HepG2 (cell line): ENCODE results near the gene GTSF1L. TPM values are rescaled to one million over a fixed set of nuclear protein-coding genes. Genes with fewer than 3 reads are reported as not detected.

Source experiments
- ATAC-seq: fragments of 200-7000 bp; cut with Tn5 transposase; 3 replicates; pipeline ENCODE4 v1.9.1; 2020; ENCODE audit warnings: mild to moderate bottlenecking, moderate library complexity
- BruUV-seq: library from RNA; stranded (reverse); fragments of 400-500 nt; replicated peaks from 2 replicates; lab custom pipeline; 2021; lab: Mats Ljungman, UMichigan
- CTCF ChIA-PET: fragments of 300-600 bp; formaldehyde crosslinking; extraction: SDS; loops from one replicate; lab custom pipeline; 2021; ENCODE audit warnings: low total read pairs, inconsistent platforms, low intra/inter-chr PET ratio; lab: Yijun Ruan, JAX
- POLR2A ChIA-PET: fragments of 350-600 bp; sonication (Branson Sonifier 250); formaldehyde crosslinking; loops from one replicate; lab custom pipeline; 2020; ENCODE audit warnings: antibody characterized with exemption, inconsistent platforms; lab: Yijun Ruan, JAX
- DNase-seq: peaks from one replicate; pipeline ENCODE4 v3.0.0-alpha.2; 2015; ENCODE audit warnings: low spot score
- FAIRE-seq: peaks from 3 replicates; lab custom pipeline; 2011; peaks lifted over from hg19 to GRCh38; lab: Jason Lieb, UNC
- H2AFZ ChIP-seq: one replicate; pipeline ENCODE4 v1.6.1; 2011; ENCODE audit warnings: low read length, inconsistent platforms
- H3K27ac ChIP-seq: fragments of 300-600 bp; 3 replicates; pipeline ENCODE4 v1.8.0; 2011; ENCODE audit warnings: mixed run types, mild to moderate bottlenecking, mixed read lengths, low read length, inconsistent platforms; ENCODE audit not compliant: insufficient read depth; ENCODE audit errors: extremely low read length
- H3K27me3 ChIP-seq, 2 experiments: fragments of 200-600 bp in 1 of 2; 2 replicates in 1 of 2; 3 replicates in 1 of 2; pipeline versions ENCODE4 v1.6.0 to v1.8.0; 2011; ENCODE audit warnings: low read length in 2 of 2, mild to moderate bottlenecking in 2 of 2, moderate library complexity in 2 of 2, inconsistent platforms in 1 of 2; ENCODE audit not compliant: insufficient read depth in 2 of 2, control insufficient read depth in 1 of 2
- H3K36me3 ChIP-seq, 2 experiments: fragments of 200-600 bp in 1 of 2; replicated peaks in 1 of 2; 2 replicates in 1 of 2; 3 replicates in 1 of 2; pipeline versions ENCODE4 v1.5.1 to v1.8.0; 2011; ENCODE audit warnings: low read length in 2 of 2, inconsistent platforms in 1 of 2; ENCODE audit not compliant: insufficient read depth in 2 of 2, control insufficient read depth in 1 of 2
- H3K4me1 ChIP-seq: 2 replicates; pipeline ENCODE4 v1.5.1; 2012; ENCODE audit warnings: low read length, inconsistent platforms; ENCODE audit not compliant: insufficient read depth
- H3K4me2 ChIP-seq: 2 replicates; pipeline ENCODE4 v1.6.0; 2011; ENCODE audit warnings: low read depth, low read length, inconsistent platforms
- H3K4me3 ChIP-seq, 3 experiments: fragments of 200-600 bp in 1 of 3; sonication (generic), shearing (Covaris generic) in 1 of 3; replicated peaks in 1 of 3; 2 replicates each; pipeline ENCODE4 v1.5.1; 2011 to 2016; ENCODE audit warnings: low read length in 3 of 3, inconsistent platforms in 2 of 3, low read depth in 2 of 3, mild to moderate bottlenecking in 2 of 3, control low read depth in 1 of 3, mixed read lengths in 1 of 3; ENCODE audit not compliant: insufficient read depth in 1 of 3
- H3K79me2 ChIP-seq: one replicate; pipeline ENCODE4 v1.6.1; 2011; ENCODE audit warnings: low read length, inconsistent platforms; ENCODE audit not compliant: insufficient read depth
- H3K9ac ChIP-seq: 2 replicates; pipeline ENCODE4 v1.6.0; 2011; ENCODE audit warnings: mild to moderate bottlenecking, low read depth, low read length, inconsistent platforms; ENCODE audit not compliant: insufficient read depth
- H3K9me3 ChIP-seq: 2 replicates; pipeline ENCODE4 v1.5.1; 2012; ENCODE audit warnings: mild to moderate bottlenecking, low read length
- H4K20me1 ChIP-seq: 2 replicates; pipeline ENCODE4 v1.6.0; 2011; ENCODE audit warnings: inconsistent platforms, mild to moderate bottlenecking, low read length, moderate library complexity; ENCODE audit not compliant: insufficient read depth
- CEBPG ChIP-seq: IDR thresholded peaks from 2 replicates; pipeline ENCODE4 v1.6.1; 2016
- DNMT1 ChIP-seq: sonication (generic); formaldehyde crosslinking; IDR thresholded peaks from 2 replicates; pipeline ENCODE4 v1.5.1; 2020; ENCODE audit warnings: mild to moderate bottlenecking, missing genetic modification reagents
- EED ChIP-seq: sonication (generic); formaldehyde crosslinking; IDR thresholded peaks from 2 replicates; pipeline ENCODE4 v1.5.0; 2020; ENCODE audit warnings: mild to moderate bottlenecking, missing genetic modification reagents
- SETDB1 ChIP-seq: sonication (generic); formaldehyde crosslinking; IDR thresholded peaks from 2 replicates; pipeline ENCODE4 v1.5.1; 2020; ENCODE audit warnings: missing genetic modification reagents, mild to moderate bottlenecking, borderline replicate concordance
- ZNF460 ChIP-seq: sonication (generic); formaldehyde crosslinking; IDR thresholded peaks from 2 replicates; pipeline ENCODE4 v1.5.1; 2020; ENCODE audit warnings: missing genetic modification reagents, mild to moderate bottlenecking, borderline replicate concordance
- WGBS: methylation state at CpG from one replicate; pipeline ENCODE4 v1.1.6; 2017; ENCODE audit warnings: low lambda C conversion rate; 5-methylcytosine and 5-hydroxymethylcytosine counted together
- in situ Hi-C: cut with HindIII; loops from 2 replicates; pipeline ENCODE4 v1.10.0; 2017; ENCODE audit warnings: low pct_unique_long_range_greater_than_20kb; ENCODE audit not compliant: extremely low pct_ligation_motif_present
- intact Hi-C: fragments of 100-400 bp; cut with micrococcal nuclease; formaldehyde crosslinking; loops from one replicate; pipeline ENCODE4 v1.10.0; 2022; ENCODE audit not compliant: unreplicated experiment
- polyA plus RNA-seq, 8 experiments: library from polyadenylated mRNA; depleted of rRNA in 3 of 8; stranded (reverse) in 7 of 8; unstranded in 1 of 8; fragments of >200 nt; fragmentation: Illumina TruSeq in 4 of 8; extraction: Trizol in 4 of 8; gene quantifications; 2 replicates each; pipeline versions ENCODE4 v1.2.1 to v1.2.3, GENCODE V29; 2011 to 2016; ENCODE audit warnings: low read depth in 4 of 8, missing spikeins in 1 of 8, mixed read lengths in 1 of 8; ENCODE audit not compliant: insufficient read depth in 1 of 8
- total RNA-seq, 5 experiments: library from RNA; depleted of rRNA; stranded (reverse); fragments of >200 nt; fragmentation: Illumina TruSeq; extraction: Trizol; gene quantifications; 2 replicates each; pipeline ENCODE4 v1.2.3, GENCODE V29; 2016; ENCODE audit warnings: low read depth in 1 of 5
- TF ChIP-seq, protein P1 (sequence below): sonication (generic); formaldehyde crosslinking; IDR thresholded peaks from 2 replicates; pipeline ENCODE4 v1.5.1; 2020; ENCODE audit warnings: mild to moderate bottlenecking, moderate library complexity, missing genetic modification reagents

GTSF1L gene
- total and polyA plus RNA-seq, 2 of the 13 experiments (the other 11 are each of a cell fraction or from before 2014, with no cell fraction given): not detected

DNA sequence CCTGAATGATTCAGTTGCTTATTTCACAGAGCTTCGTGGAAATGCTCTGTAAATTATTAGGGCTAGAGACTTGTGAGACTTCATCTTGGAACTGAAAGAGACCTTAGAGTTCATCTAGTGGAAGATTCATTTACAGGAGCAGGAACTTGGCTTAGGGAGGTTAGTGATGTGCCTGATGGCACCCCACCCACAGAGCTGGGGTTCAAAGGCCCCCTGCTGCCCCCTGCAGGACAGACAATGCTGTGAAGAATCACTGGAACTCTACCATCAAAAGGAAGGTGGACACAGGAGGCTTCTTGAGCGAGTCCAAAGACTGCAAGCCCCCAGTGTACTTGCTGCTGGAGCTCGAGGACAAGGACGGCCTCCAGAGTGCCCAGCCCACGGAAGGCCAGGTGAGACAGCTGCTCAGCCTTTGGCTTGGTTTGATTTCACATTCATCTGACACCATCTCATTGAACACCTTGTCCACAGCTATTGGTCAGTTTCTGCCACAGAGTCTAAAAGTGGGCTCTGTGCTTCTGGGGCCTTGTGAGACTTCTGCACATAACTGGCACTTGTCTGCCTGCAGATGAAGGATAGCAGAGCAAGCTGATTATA lies 34.8 kb downstream of the GTSF1L start (continued):
- TF ChIP-seq ZNF460 (CRISPR knock-in tag): no peak
- TF ChIP-seq, all 625 proteins: peak for 54

DNA sequence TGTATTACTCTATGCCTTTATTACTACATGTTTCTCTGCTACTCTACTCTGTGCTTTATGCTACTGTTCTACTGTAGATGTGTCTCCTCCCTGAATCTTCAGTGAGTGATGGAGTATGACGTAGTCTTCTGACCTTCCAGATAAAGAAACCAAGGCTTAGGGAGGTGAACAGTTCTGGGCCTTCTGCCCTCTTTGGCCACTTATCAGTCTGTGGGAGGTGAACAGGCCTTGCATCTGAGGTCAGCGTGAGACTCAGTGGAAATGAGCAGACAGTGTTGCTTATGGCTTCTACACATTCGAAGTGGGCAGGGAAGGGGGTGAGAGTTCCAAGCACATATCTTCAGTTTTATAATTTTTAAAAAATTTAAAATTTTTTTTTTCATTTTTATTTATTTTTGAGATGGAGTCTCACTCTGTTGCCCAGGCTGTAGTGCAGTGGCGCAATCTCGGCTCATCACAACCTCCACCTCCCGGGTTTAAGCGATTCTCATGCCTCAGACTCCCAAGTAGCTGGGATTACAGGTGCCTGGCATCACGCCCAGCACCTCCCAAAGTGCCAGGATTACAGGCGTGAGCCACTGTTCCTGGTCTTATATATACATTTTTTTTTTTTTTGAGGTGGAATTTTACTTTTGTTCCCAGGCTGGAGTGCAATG lies 35.7 kb downstream of the GTSF1L start:
- Histone ChIP-seq H3K9me3 (no peaks in the 10 kb centered on the region), H2AFZ (no peak overlapping the region), H3K27me3 (no peaks in the 10 kb centered on the region), H3K9ac (no peak overlapping the region)
- BruUV-seq: no TSS peak
- WGBS: 95% methylated on average over 9 of the region's 9 CpGs
- POLR2A ChIA-PET: interaction anchor here (1.1 to 1.5 kb wide), 2 partner anchors 177 to 233 kb away, joined by 3 to 8 read pairs; partner anchors contain the start of gene SRSF6
- in situ Hi-C loops: loop anchor here (5.0 kb wide), 2 partner anchors 154 to 244 kb away; no protein-coding TSS in a partner anchor
- TF ChIP-seq, protein P1, sequence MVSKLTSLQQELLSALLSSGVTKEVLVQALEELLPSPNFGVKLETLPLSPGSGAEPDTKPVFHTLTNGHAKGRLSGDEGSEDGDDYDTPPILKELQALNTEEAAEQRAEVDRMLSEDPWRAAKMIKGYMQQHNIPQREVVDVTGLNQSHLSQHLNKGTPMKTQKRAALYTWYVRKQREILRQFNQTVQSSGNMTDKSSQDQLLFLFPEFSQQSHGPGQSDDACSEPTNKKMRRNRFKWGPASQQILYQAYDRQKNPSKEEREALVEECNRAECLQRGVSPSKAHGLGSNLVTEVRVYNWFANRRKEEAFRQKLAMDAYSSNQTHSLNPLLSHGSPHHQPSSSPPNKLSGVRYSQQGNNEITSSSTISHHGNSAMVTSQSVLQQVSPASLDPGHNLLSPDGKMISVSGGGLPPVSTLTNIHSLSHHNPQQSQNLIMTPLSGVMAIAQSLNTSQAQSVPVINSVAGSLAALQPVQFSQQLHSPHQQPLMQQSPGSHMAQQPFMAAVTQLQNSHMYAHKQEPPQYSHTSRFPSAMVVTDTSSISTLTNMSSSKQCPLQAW (CRISPR knock-in tag): no peak
- TF ChIP-seq CEBPG (CRISPR knock-in tag): no peak
- TF ChIP-seq EED (CRISPR knock-in tag): no peak
- no peak for TF ChIP-seq SETDB1
- no peak for TF ChIP-seq DNMT1
- TF ChIP-seq, all 625 proteins: peak for 0
- no peaks in the 10 kb centered on the region for H3K4me1 ChIP-seq
- no peak for ATAC-seq
- H3K79me2 ChIP-seq: no peaks in the 10 kb centered on the region
- intact Hi-C loops: no loop called here
- no peak overlapping the region for H3K4me3 ChIP-seq
- H3K4me2 ChIP-seq: no peak overlapping the region
- no peak for FAIRE-seq
- H4K20me1 ChIP-seq: no peaks in the 10 kb centered on the region
- H3K36me3 ChIP-seq: peaks cover 11 to 41% of the 10 kb centered on the region in 2 experiments
- CTCF ChIA-PET: interaction anchor here (1.1 to 3.2 kb wide), 4 partner anchors 32 to 389 kb away, joined by 4 to 55 read pairs (median 22); no protein-coding TSS in a partner anchor
- DNase-seq: no peak
- H3K27ac ChIP-seq: no peak overlapping the region
